Fibroblast of lung (primary cell): ENCODE data around the gene OBSCN. TPM values are rescaled to one million over a fixed set of nuclear protein-coding genes. Genes with fewer than 3 reads are reported as not detected.

ENCODE experiments used
- DNase-seq, 2 donors: peaks; one replicate each; pipeline versions ENCODE4 v3.0.0 to v3.0.0-alpha.2; 2010; ENCODE audit warnings: low read depth in 2 of 2
- H2AFZ ChIP-seq: 2 replicates; pipeline ENCODE4 v1.5.1; 2012; ENCODE audit warnings: low read length, control low read depth, inconsistent platforms
- H3K27ac ChIP-seq: 2 replicates; pipeline ENCODE4 v1.5.1; 2011; ENCODE audit warnings: low read length, control low read depth; ENCODE audit not compliant: insufficient read depth
- H3K27me3 ChIP-seq: 2 replicates; pipeline ENCODE4 v1.5.1; 2011; ENCODE audit warnings: mild to moderate bottlenecking, low read length; ENCODE audit not compliant: control insufficient read depth, insufficient read depth
- H3K36me3 ChIP-seq: 2 replicates; pipeline ENCODE4 v1.5.1; 2011; ENCODE audit warnings: low read length; ENCODE audit not compliant: control insufficient read depth, insufficient read depth
- H3K4me1 ChIP-seq: 2 replicates; pipeline ENCODE4 v1.5.1; 2011; ENCODE audit warnings: low read length; ENCODE audit not compliant: control insufficient read depth, insufficient read depth; ENCODE audit errors: extremely low read depth
- H3K4me2 ChIP-seq: 2 replicates; pipeline ENCODE4 v1.5.1; 2011; ENCODE audit warnings: low read length, control low read depth; ENCODE audit not compliant: insufficient read depth; ENCODE audit errors: extremely low read depth
- H3K4me3 ChIP-seq, 4 experiments: fragments of 200-600 bp in 1 of 4; sonication (generic) in 1 of 4; replicated peaks in 1 of 4; 2 replicates each; pipeline ENCODE4 v1.5.1; 2011 to 2016; ENCODE audit warnings: low read length in 4 of 4, low read depth in 3 of 4, mild to moderate bottlenecking in 3 of 4, control low read depth in 2 of 4, inconsistent platforms in 1 of 4, mixed read lengths in 1 of 4; ENCODE audit not compliant: insufficient read depth in 1 of 4; ENCODE audit errors: control extremely low read depth in 1 of 4
- H3K79me2 ChIP-seq: 2 replicates; pipeline ENCODE4 v1.5.1; 2012; ENCODE audit warnings: mild to moderate bottlenecking, low read length, inconsistent platforms; ENCODE audit not compliant: control insufficient read depth, insufficient read depth
- H3K9ac ChIP-seq: 2 replicates; pipeline ENCODE4 v1.5.1; 2011; ENCODE audit warnings: mild to moderate bottlenecking, low read length, control low read depth; ENCODE audit not compliant: insufficient read depth
- H3K9me3 ChIP-seq: 2 replicates; pipeline ENCODE4 v1.5.1; 2012; ENCODE audit warnings: low read depth, low read length; ENCODE audit not compliant: control insufficient read depth, insufficient read depth
- H4K20me1 ChIP-seq: 2 replicates; pipeline ENCODE4 v1.5.1; 2011; ENCODE audit warnings: low read length; ENCODE audit not compliant: control insufficient read depth, insufficient read depth; ENCODE audit errors: extremely low read depth
- EZH2 ChIP-seq: IDR thresholded peaks from 2 replicates; pipeline ENCODE4 v1.5.1; 2012; ENCODE audit warnings: low read length, control low read depth, mild to moderate bottlenecking; ENCODE audit errors: missing control alignments
- polyA plus RNA-seq, 2 donors: library from polyadenylated mRNA; depleted of rRNA in 1 of 2; stranded (reverse) in 1 of 2; unstranded in 1 of 2; fragments of >200 nt; gene quantifications; 2 replicates each; pipeline ENCODE4 v1.2.1, GENCODE V29; 2011 to 2012; ENCODE audit warnings: missing spikeins in 1 of 2
- total RNA-seq: library from RNA; depleted of rRNA; stranded (reverse); fragments of >200 nt; gene quantifications from 2 replicates; pipeline ENCODE4 v1.2.1, GENCODE V29; 2014
- TF ChIP-seq, protein P1 (sequence below), 2 donors: IDR thresholded peaks in 1 of 2; conservative IDR thresholded peaks in 1 of 2; 1 replicate in 1 of 2; 2 replicates in 1 of 2; pipeline ENCODE4 v1.5.1; 2011 to 2012; ENCODE audit warnings: low read length in 2 of 2, control low read depth in 1 of 2, inconsistent platforms in 1 of 2, low read depth in 1 of 2, mild to moderate bottlenecking in 1 of 2

OBSCN gene
- total and polyA plus RNA-seq, 2 donors (not counting 1 experiment from before 2014, with no cell fraction given): 0.87 to 16.8 TPM

- H2AFZ ChIP-seq: no peak overlapping the region
- DNase-seq: no peak
- H3K79me2 ChIP-seq: no peaks in the 10 kb centered on the region
- H3K9me3 ChIP-seq: no peaks in the 10 kb centered on the region
- H3K4me1 ChIP-seq: no peaks in the 10 kb centered on the region
- H3K9ac ChIP-seq: no peak overlapping the region
- no peaks in the 10 kb centered on the region for H4K20me1 ChIP-seq
- H3K27ac ChIP-seq: no peak overlapping the region
- H3K27me3 ChIP-seq: no peaks in the 10 kb centered on the region
- H3K36me3 ChIP-seq: no peaks in the 10 kb centered on the region
- TF ChIP-seq EZH2: no peak
- no peak overlapping the region for H3K4me3 ChIP-seq
- no peak overlapping the region for H3K4me2 ChIP-seq
Observed at GRCh38 chr1:228208831-228209551, 1.1 kb downstream of the OBSCN start.

DNA sequence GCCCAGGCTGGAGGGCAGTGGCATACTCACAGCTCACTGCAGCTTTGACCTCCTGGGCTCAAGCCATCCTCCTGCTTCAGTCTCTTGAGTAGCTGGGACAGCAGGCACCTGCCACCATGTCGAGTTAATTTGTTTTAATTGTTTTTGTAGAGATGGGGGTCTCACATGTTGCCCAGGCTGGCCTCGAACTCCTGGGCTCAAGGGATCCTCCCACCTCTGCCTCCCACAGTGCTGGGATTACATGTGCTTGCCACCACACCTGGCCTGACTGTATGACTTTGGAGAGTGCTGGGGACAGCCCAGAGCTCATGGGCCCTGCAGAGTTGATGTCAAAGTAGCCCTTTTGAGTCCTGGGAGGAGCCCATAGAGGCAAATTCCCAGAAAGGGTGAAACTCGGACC, 1.8 kb downstream of the OBSCN start:
- Histone ChIP-seq H3K79me2 (no peaks in the 10 kb centered on the region), H3K36me3 (no peaks in the 10 kb centered on the region), H3K27me3 (no peaks in the 10 kb centered on the region), H4K20me1 (no peaks in the 10 kb centered on the region), H3K9me3 (no peaks in the 10 kb centered on the region), H3K9ac (no peak overlapping the region), H2AFZ (no peak overlapping the region), H3K27ac (no peak overlapping the region), H3K4me3 (no peak overlapping the region), H3K4me2 (no peak overlapping the region), H3K4me1 (no peaks in the 10 kb centered on the region)
- no peak for DNase-seq
- TF ChIP-seq, protein P1, sequence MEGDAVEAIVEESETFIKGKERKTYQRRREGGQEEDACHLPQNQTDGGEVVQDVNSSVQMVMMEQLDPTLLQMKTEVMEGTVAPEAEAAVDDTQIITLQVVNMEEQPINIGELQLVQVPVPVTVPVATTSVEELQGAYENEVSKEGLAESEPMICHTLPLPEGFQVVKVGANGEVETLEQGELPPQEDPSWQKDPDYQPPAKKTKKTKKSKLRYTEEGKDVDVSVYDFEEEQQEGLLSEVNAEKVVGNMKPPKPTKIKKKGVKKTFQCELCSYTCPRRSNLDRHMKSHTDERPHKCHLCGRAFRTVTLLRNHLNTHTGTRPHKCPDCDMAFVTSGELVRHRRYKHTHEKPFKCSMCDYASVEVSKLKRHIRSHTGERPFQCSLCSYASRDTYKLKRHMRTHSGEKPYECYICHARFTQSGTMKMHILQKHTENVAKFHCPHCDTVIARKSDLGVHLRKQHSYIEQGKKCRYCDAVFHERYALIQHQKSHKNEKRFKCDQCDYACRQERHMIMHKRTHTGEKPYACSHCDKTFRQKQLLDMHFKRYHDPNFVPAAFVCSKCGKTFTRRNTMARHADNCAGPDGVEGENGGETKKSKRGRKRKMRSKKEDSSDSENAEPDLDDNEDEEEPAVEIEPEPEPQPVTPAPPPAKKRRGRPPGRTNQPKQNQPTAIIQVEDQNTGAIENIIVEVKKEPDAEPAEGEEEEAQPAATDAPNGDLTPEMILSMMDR (conservative IDR thresholded peaks at IDR 0.05 in 1 of 2, IDR thresholded peaks at IDR 0.05 in 1 of 2; ENCODE audit: low read depth in 1 of 2, low read length in 2 of 2): no peak
- TF ChIP-seq EZH2: no peak

DNA sequence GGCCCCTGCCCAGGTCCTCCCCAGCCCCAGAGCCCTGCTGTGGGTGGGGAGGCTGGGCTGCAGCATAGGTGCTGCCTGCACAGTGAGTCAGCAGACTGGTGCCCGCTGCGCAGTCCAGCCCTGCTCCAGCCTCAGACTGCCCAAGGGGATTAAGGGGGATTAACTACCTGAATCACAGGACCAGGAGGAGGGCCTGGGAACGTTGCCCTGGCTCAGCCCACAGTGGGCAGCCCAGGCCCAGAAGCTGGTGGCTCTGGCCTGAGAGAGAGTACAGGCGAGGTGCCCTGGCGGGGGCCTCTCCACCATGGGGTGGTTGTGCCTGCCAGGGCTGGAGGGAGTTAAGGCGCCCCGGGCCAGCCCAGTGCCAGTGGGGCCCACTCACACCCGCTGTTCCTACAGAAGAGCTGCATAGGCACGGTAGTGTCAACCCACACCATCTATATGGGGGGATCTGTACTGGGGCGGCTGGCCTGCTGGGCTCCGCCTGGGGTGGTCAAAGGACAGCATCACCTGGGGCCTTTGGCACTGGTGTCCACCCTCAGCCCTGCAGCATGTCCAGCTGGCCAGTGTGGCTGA, 2.3 kb downstream of the OBSCN start:
- H3K9me3 ChIP-seq: no peaks in the 10 kb centered on the region
- no peaks in the 10 kb centered on the region for H3K27me3 ChIP-seq
- H3K4me2 ChIP-seq: no peak overlapping the region
- H3K4me3 ChIP-seq: no peak overlapping the region
- no peaks in the 10 kb centered on the region for H3K4me1 ChIP-seq
- TF ChIP-seq EZH2: no peak
- TF ChIP-seq, protein P1 (conservative IDR thresholded peaks at IDR 0.05 in 1 of 2, IDR thresholded peaks at IDR 0.05 in 1 of 2; ENCODE audit: low read depth in 1 of 2, low read length in 2 of 2): no peak
- H4K20me1 ChIP-seq: no peaks in the 10 kb centered on the region
- H3K36me3 ChIP-seq: no peaks in the 10 kb centered on the region
- H3K79me2 ChIP-seq: no peaks in the 10 kb centered on the region
- no peak for DNase-seq
- no peak overlapping the region for H3K27ac ChIP-seq
- no peak overlapping the region for H3K9ac ChIP-seq
- no peak overlapping the region for H2AFZ ChIP-seq
